Activated naive CD4-positive, alpha-beta T cell treated with anti-CD3 and anti-CD28 coated beads for 36 hours (primary cell): ENCODE data around the gene OLFM1. TPM values are rescaled to one million over a fixed set of nuclear protein-coding genes. Genes with fewer than 3 reads are reported as not detected.
"Not testable (repeated sequence)": the region's sequence is repeated elsewhere in the genome, so short reads cannot be mapped to it uniquely, and the experiment has no call there.

ENCODE experiments used
- CTCF ChIA-PET: fragments of 350-600 bp; sonication (Branson Sonifier 250); formaldehyde crosslinking; loops from one replicate; lab custom pipeline; 2021; ENCODE audit warnings: antibody characterized with exemption; lab: Charles Lee
- DNase-seq: peaks from one replicate; pipeline ENCODE4 v3.0.0-alpha.2; 2020
- H3K27ac Mint-ChIP-seq: one replicate; pipeline ENCODE4 v1.8.0; 2021; ENCODE audit warnings: mild to moderate bottlenecking, mixed read lengths
- H3K27me3 Mint-ChIP-seq: one replicate; pipeline ENCODE4 v1.8.0; 2021; ENCODE audit warnings: low read depth, mixed read lengths
- H3K36me3 Mint-ChIP-seq: one replicate; pipeline ENCODE4 v1.8.0; 2021; ENCODE audit warnings: low read depth, mixed read lengths
- H3K4me1 Mint-ChIP-seq: one replicate; pipeline ENCODE4 v1.8.0; 2021; ENCODE audit warnings: low read depth, mixed read lengths
- H3K4me3 Mint-ChIP-seq: one replicate; pipeline ENCODE4 v1.8.0; 2021; ENCODE audit warnings: mild to moderate bottlenecking, moderate library complexity, mixed read lengths
- H3K9me3 Mint-ChIP-seq: one replicate; pipeline ENCODE4 v1.8.0; 2021; ENCODE audit warnings: mixed read lengths
- intact Hi-C: fragments of 100-400 bp; cut with micrococcal nuclease; formaldehyde crosslinking; loops from one replicate; pipeline ENCODE4 v1.15.1; 2023
- total RNA-seq, 2 experiments: library from RNA; stranded (reverse); gene quantifications; one replicate each; pipeline ENCODE4 v1.2.3, GENCODE V29; 2021

OLFM1 gene
- total RNA-seq, 2 experiments from 2014 or later: not detected

GRCh38 chr9:135048758-135049444 lies 38.6 kb upstream of the OLFM1 start:
- intact Hi-C loops: no loop called here
- Mint-ChIP-seq H3K9me3 (no peaks in the 10 kb centered on the region), H3K27me3 (peaks cover 45% of the 10 kb centered on the region), H3K4me3 (no peak overlapping the region), H3K27ac (no peak overlapping the region), H3K36me3 (no peaks in the 10 kb centered on the region), H3K4me1 (no peaks in the 10 kb centered on the region)
- CTCF ChIA-PET: no interaction called here
- DNase-seq: no peak

GRCh38 chr9:135049460-135049859 lies 38.0 kb upstream of the OLFM1 start:
- Mint-ChIP-seq H3K9me3 (no peaks in the 10 kb centered on the region), H3K27ac (no peak overlapping the region), H3K4me3 (no peak overlapping the region), H3K4me1 (no peaks in the 10 kb centered on the region), H3K36me3 (no peaks in the 10 kb centered on the region), H3K27me3 (peaks cover 47% of the 10 kb centered on the region)
- CTCF ChIA-PET: no interaction called here
- no peak for DNase-seq
- intact Hi-C loops: no loop called here

GRCh38 chr9:135050072-135050990 lies 37.1 kb upstream of the OLFM1 start:
- Mint-ChIP-seq H3K27me3 (peaks cover 49% of the 10 kb centered on the region), H3K9me3 (no peaks in the 10 kb centered on the region), H3K27ac (no peak overlapping the region), H3K4me1 (no peaks in the 10 kb centered on the region), H3K36me3 (no peaks in the 10 kb centered on the region), H3K4me3 (no peak overlapping the region)
- intact Hi-C loops: no loop called here
- CTCF ChIA-PET: interaction anchor here (0.6 kb wide), 1 partner anchor 139 kb away, joined by 4 read pairs; no protein-coding TSS in a partner anchor
- DNase-seq: no peak

DNA sequence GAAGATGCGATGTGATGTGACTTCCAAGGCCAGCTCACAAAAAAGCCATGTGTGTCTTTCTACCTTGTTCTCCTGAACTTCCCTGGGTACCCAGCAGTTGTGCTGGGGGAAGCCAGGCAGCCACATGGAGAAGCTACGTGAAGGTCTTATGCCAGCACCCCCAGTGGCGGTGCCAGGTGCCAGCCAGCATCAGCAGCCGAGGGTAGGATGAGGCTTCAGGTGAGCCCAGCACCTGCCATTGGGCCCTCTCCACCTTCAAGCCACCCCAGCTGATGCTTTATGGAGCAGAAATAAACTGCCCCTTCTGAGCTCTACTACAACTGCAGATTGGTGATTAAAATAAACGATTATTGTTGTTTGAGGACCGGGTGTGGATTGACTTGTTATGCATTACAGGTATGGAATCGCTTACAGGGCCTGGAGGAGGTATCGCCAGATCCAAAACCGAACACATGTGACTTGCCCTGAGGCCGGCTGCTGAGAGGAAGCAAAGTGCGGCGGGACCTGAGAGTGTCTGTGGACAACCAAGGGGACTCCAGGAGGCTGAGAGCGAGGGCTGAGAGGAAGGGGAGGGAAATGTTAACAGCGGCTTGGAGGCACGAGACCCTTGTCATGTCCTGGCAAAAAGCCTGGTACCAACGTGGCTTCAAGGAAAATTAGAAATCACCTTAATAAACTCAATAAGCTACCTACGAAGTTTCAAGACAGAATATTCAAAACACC lies 36.0 kb upstream of the OLFM1 start:
- no peaks in the 10 kb centered on the region for H3K9me3 Mint-ChIP-seq
- H3K27me3 Mint-ChIP-seq: peaks cover 45% of the 10 kb centered on the region
- no peaks in the 10 kb centered on the region for H3K36me3 Mint-ChIP-seq
- no peak overlapping the region for H3K4me3 Mint-ChIP-seq
- DNase-seq: no peak
- H3K4me1 Mint-ChIP-seq: no peaks in the 10 kb centered on the region
- intact Hi-C loops: no loop called here
- CTCF ChIA-PET: interaction anchor here (0.6 kb wide), 1 partner anchor 141 kb away, joined by 4 read pairs; no protein-coding TSS in a partner anchor
- H3K27ac Mint-ChIP-seq: no peak overlapping the region

- Mint-ChIP-seq H3K27me3 (peaks cover 45% of the 10 kb centered on the region), H3K4me1 (no peaks in the 10 kb centered on the region), H3K36me3 (no peaks in the 10 kb centered on the region), H3K4me3 (no peak overlapping the region), H3K27ac (no peak overlapping the region), H3K9me3 (no peaks in the 10 kb centered on the region)
- DNase-seq: no peak
- intact Hi-C loops: no loop called here
- CTCF ChIA-PET: no interaction called here
Observed at GRCh38 chr9:135053133-135053532, 34.3 kb upstream of the OLFM1 start.

GRCh38 chr9:135055181-135055580 lies 32.3 kb upstream of the OLFM1 start:
- no peaks in the 10 kb centered on the region for H3K36me3 Mint-ChIP-seq
- intact Hi-C loops: no loop called here
- H3K27me3 Mint-ChIP-seq: peaks cover 37% of the 10 kb centered on the region
- no peaks in the 10 kb centered on the region for H3K9me3 Mint-ChIP-seq
- no peak overlapping the region for H3K27ac Mint-ChIP-seq
- no peak overlapping the region for H3K4me3 Mint-ChIP-seq
- no peak for DNase-seq
- CTCF ChIA-PET: no interaction called here
- no peaks in the 10 kb centered on the region for H3K4me1 Mint-ChIP-seq

DNA sequence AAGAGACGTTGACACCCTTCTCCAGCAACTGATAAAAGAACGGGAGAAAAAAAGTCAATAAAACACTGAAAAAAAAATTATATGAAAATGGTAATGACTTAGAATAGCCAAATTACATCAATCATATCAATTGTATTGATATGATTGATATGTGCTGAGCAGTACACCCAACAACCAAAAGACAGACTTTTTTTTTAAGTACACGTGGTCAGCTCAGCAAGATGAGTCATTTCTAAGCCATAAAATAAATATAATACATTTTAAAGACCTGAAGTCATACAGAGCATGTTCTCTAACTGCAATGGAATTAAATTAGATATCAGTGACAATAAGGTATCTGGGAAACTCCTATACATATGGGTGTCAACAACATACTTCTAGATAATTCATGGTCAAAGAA lies 30.9 kb upstream of the OLFM1 start:
- CTCF ChIA-PET: interaction anchor here (0.7 kb wide), 1 partner anchor 635 kb away, joined by 3 read pairs; no protein-coding TSS in a partner anchor
- H3K27me3 Mint-ChIP-seq: peaks cover 29% of the 10 kb centered on the region
- H3K36me3 Mint-ChIP-seq: no peaks in the 10 kb centered on the region
- no peaks in the 10 kb centered on the region for H3K4me1 Mint-ChIP-seq
- intact Hi-C loops: no loop called here
- H3K27ac Mint-ChIP-seq: no peak overlapping the region
- no peak overlapping the region for H3K4me3 Mint-ChIP-seq
- H3K9me3 Mint-ChIP-seq: no peaks in the 10 kb centered on the region
- no peak for DNase-seq

DNA sequence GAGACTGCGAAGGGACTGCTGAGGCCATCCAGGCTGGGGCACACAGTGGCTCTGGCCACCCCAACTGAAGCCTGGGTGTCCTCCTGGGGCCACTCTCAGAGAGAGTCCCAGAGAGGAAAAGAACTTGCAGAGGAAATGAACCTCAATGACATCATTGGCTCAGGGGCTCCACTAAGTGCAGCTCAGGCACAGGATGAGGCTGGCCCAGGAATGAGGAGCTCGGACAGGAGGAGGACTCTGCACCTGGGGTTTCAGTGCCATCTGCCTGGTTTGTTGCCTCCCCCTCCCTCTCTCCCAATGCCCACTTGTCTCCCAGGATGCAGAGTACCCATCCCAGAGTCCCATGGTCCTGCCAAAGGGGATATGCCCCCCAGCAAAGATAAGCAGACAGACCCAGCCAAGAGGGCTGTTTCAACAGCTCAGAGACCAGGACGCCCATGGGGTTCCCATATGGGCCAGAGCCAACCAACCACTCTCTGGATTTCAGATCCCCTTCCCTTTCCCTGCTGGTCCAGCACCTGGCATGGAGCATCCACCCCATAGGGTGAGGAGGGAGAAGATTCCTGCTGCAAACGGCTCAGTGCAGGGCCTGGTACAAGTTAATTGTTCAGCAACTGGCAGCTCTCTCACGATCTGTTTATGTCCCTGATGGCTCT lies 26.9 kb upstream of the OLFM1 start:
- Mint-ChIP-seq H3K27ac (no peak overlapping the region), H3K4me3 (no peak overlapping the region)
- no peak for DNase-seq

GRCh38 chr9:135061441-135061840 lies 26.0 kb upstream of the OLFM1 start:
- Mint-ChIP-seq H3K4me3 (no peak overlapping the region), H3K4me1 (no peaks in the 10 kb centered on the region), H3K27me3 (peaks cover 16% of the 10 kb centered on the region), H3K27ac (no peak overlapping the region), H3K36me3 (peaks cover 3% of the 10 kb centered on the region), H3K9me3 (peaks cover 21% of the 10 kb centered on the region)
- intact Hi-C loops: no loop called here
- CTCF ChIA-PET: no interaction called here
- DNase-seq: no peak

More for the DNA sequence above, 26.9 kb upstream of the OLFM1 start:
- peaks cover 13% of the 10 kb centered on the region for H3K27me3 Mint-ChIP-seq
- H3K4me1 Mint-ChIP-seq: no peaks in the 10 kb centered on the region
- CTCF ChIA-PET: no interaction called here
- peaks cover 3% of the 10 kb centered on the region for H3K36me3 Mint-ChIP-seq
- intact Hi-C loops: no loop called here
- peaks cover 21% of the 10 kb centered on the region for H3K9me3 Mint-ChIP-seq

DNA sequence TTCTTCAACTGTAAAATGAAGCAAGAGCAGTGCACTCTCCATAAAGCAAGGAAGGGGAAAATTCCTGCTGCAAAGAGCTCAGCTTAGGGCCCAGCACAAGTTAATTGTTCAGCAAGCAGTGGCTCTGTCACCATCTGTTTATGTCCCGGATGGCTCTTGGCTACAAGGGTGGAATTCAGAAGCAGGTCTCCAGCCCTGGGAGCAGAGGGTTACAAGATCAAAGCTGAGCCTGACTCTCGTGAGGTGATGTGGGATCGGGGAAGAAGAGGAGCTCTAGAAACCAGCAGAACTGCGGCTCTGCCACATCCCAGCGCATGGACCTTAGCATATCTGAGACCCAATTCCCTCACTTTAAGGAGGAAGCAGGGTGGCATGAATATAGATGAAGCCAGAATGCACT lies 25.2 kb upstream of the OLFM1 start:
- Mint-ChIP-seq H3K4me1 (no peaks in the 10 kb centered on the region), H3K4me3 (no peak overlapping the region), H3K9me3 (peaks cover 21% of the 10 kb centered on the region), H3K36me3 (peaks cover 3% of the 10 kb centered on the region), H3K27me3 (peaks cover 16% of the 10 kb centered on the region), H3K27ac (no peak overlapping the region)
- CTCF ChIA-PET: no interaction called here
- no peak for DNase-seq
- intact Hi-C loops: no loop called here

GRCh38 chr9:135063466-135063865 lies 24.0 kb upstream of the OLFM1 start:
- H3K4me3 Mint-ChIP-seq, H3K27ac Mint-ChIP-seq, H3K4me1 Mint-ChIP-seq, intact Hi-C loops, H3K36me3 Mint-ChIP-seq, DNase-seq, CTCF ChIA-PET: not testable (repeated sequence)
- peaks cover 24% of the 10 kb centered on the region for H3K27me3 Mint-ChIP-seq
- peaks cover 21% of the 10 kb centered on the region for H3K9me3 Mint-ChIP-seq

GRCh38 chr9:135063888-135064287 lies 23.6 kb upstream of the OLFM1 start:
- Mint-ChIP-seq H3K9me3 (peaks cover 21% of the 10 kb centered on the region), H3K27me3 (peaks cover 28% of the 10 kb centered on the region)
- H3K4me3 Mint-ChIP-seq, CTCF ChIA-PET, DNase-seq, intact Hi-C loops, H3K27ac Mint-ChIP-seq, H3K36me3 Mint-ChIP-seq, H3K4me1 Mint-ChIP-seq: not testable (repeated sequence)
